GM20000 (cell line): ENCODE data around the gene CXCL8.

Source experiments
- DNase-seq: peaks from one replicate; pipeline ENCODE4 v3.0.0; 2012; ENCODE audit warnings: low spot score
- CTCF ChIP-seq: IDR thresholded peaks from 2 replicates; pipeline ENCODE4 v1.5.1; 2012; ENCODE audit warnings: mild to moderate bottlenecking, control low read depth; ENCODE audit errors: extremely low read depth, missing control alignments

CXCL8 gene

GRCh38 chr4:73727685-73728084 lies 12.7 kb upstream of the CXCL8 start:
- no peak for DNase-seq
- TF ChIP-seq CTCF: no peak

- no peak for TF ChIP-seq CTCF
- no peak for DNase-seq
Observed at GRCh38 chr4:73728091-73728741, 12.2 kb upstream of the CXCL8 start.

- peak; percentile 40 for TF ChIP-seq CTCF
- peak; percentile 32 for DNase-seq
Observed at GRCh38 chr4:73729534-73730165, 10.7 kb upstream of the CXCL8 start.

- DNase-seq: no peak
- TF ChIP-seq CTCF: no peak
Observed at GRCh38 chr4:73730292-73730691, 10.1 kb upstream of the CXCL8 start.

GRCh38 chr4:73730867-73731266 lies 9.5 kb upstream of the CXCL8 start:
- no peak for DNase-seq

GRCh38 chr4:73731968-73732610 lies 8.3 kb upstream of the CXCL8 start:
- DNase-seq: no peak
- TF ChIP-seq CTCF: no peak

More at GRCh38 chr4:73730867-73731266, 9.5 kb upstream of the CXCL8 start:
- TF ChIP-seq CTCF: no peak

- no peak for DNase-seq
- no peak for TF ChIP-seq CTCF
Observed at GRCh38 chr4:73732759-73733431, 7.5 kb upstream of the CXCL8 start.
